ENCODE results near the gene FAM20B.

FAM20B gene

GRCh38 chr1:179089827-179090482, 64.3 kb downstream of the FAM20B start:
- TF ChIP-seq EZH2phosphoT487 (IDR thresholded peaks at IDR 0.05; ENCODE audit: borderline replicate concordance) (no peak), CTCF (conservative IDR thresholded peaks at IDR 0.05; ENCODE audit: low read length) (no peak)
- peaks cover 46% of the 10 kb centered on the region; the same call in 1 of the 2 replicates for H3K36me3 ChIP-seq (ENCODE audit: insufficient read depth, low read length)
- no peak overlapping the region for H2AFZ ChIP-seq (ENCODE audit: low read length)
- H3K9ac ChIP-seq (ENCODE audit: low read depth, low read length, poor library complexity, severe bottlenecking): no peak overlapping the region
- peaks cover 33% of the 10 kb centered on the region for H3K79me2 ChIP-seq (ENCODE audit: insufficient read depth, low read length)
- H3F3A ChIP-seq (ENCODE audit: low read depth): no peaks in the 10 kb centered on the region
- H4K20me1 ChIP-seq (ENCODE audit: insufficient read depth, low read length, poor library complexity, severe bottlenecking): no peaks in the 10 kb centered on the region
- H3K4me3 ChIP-seq (ENCODE audit: low read length, poor library complexity, severe bottlenecking): no peak overlapping the region
- no peaks in the 10 kb centered on the region for H3K9me2 ChIP-seq (replicated peaks; ENCODE audit: low read depth, low read length)
- no peak overlapping the region for H3K4me2 ChIP-seq (ENCODE audit: low read depth, low read length, poor library complexity, severe bottlenecking)
- H3K4me1 ChIP-seq (ENCODE audit: insufficient read depth, low read length, poor library complexity, severe bottlenecking): no peaks in the 10 kb centered on the region
- H3K9me3 ChIP-seq (ENCODE audit: insufficient read depth, low read depth, low read length): no peaks in the 10 kb centered on the region
- H3K27me3 ChIP-seq (ENCODE audit: insufficient read depth, low read length, poor library complexity, severe bottlenecking): no peaks in the 10 kb centered on the region

- no peak overlapping the region for H3K9ac ChIP-seq (ENCODE audit: low read depth, low read length, poor library complexity, severe bottlenecking)
Observed at GRCh38 chr1:179090522-179090921, 64.8 kb downstream of the FAM20B start.

GRCh38 chr1:179090923-179091322, 65.2 kb downstream of the FAM20B start:
- no peak overlapping the region for H2AFZ ChIP-seq (ENCODE audit: low read length)
- no peaks in the 10 kb centered on the region for H3K9me2 ChIP-seq (replicated peaks; ENCODE audit: low read depth, low read length)
- no peaks in the 10 kb centered on the region for H3F3A ChIP-seq (ENCODE audit: low read depth)
- no peaks in the 10 kb centered on the region for H3K27me3 ChIP-seq (ENCODE audit: insufficient read depth, low read length, poor library complexity, severe bottlenecking)
- H3K9me3 ChIP-seq (ENCODE audit: insufficient read depth, low read depth, low read length): no peaks in the 10 kb centered on the region
- H3K79me2 ChIP-seq (ENCODE audit: insufficient read depth, low read length): peaks cover 24% of the 10 kb centered on the region; the same call in 1 of the 2 replicates
- no peak overlapping the region for H3K4me2 ChIP-seq (ENCODE audit: low read depth, low read length, poor library complexity, severe bottlenecking)
- no peaks in the 10 kb centered on the region for H3K4me1 ChIP-seq (ENCODE audit: insufficient read depth, low read length, poor library complexity, severe bottlenecking)
- H4K20me1 ChIP-seq (ENCODE audit: insufficient read depth, low read length, poor library complexity, severe bottlenecking): no peaks in the 10 kb centered on the region
- H3K9ac ChIP-seq (ENCODE audit: low read depth, low read length, poor library complexity, severe bottlenecking): no peak overlapping the region
- H3K36me3 ChIP-seq (ENCODE audit: insufficient read depth, low read length): peaks cover 55% of the 10 kb centered on the region; the same call in 1 of the 2 replicates
- TF ChIP-seq CTCF (conservative IDR thresholded peaks at IDR 0.05; ENCODE audit: low read length): no peak
- TF ChIP-seq EZH2phosphoT487 (IDR thresholded peaks at IDR 0.05; ENCODE audit: borderline replicate concordance): no peak
- no peak overlapping the region for H3K4me3 ChIP-seq (ENCODE audit: low read length, poor library complexity, severe bottlenecking)

More at GRCh38 chr1:179090522-179090921, 64.8 kb downstream of the FAM20B start:
- Histone ChIP-seq H4K20me1 (ENCODE audit: insufficient read depth, low read length, poor library complexity, severe bottlenecking) (no peaks in the 10 kb centered on the region), H3K36me3 (ENCODE audit: insufficient read depth, low read length) (peaks cover 51% of the 10 kb centered on the region; the same call in 1 of the 2 replicates), H2AFZ (ENCODE audit: low read length) (no peak overlapping the region), H3K4me2 (ENCODE audit: low read depth, low read length, poor library complexity, severe bottlenecking) (no peak overlapping the region), H3K79me2 (ENCODE audit: insufficient read depth, low read length) (peaks cover 28% of the 10 kb centered on the region; the same call in 1 of the 2 replicates), H3K4me3 (ENCODE audit: low read length, poor library complexity, severe bottlenecking) (no peak overlapping the region), H3K4me1 (ENCODE audit: insufficient read depth, low read length, poor library complexity, severe bottlenecking) (no peaks in the 10 kb centered on the region), H3F3A (ENCODE audit: low read depth) (no peaks in the 10 kb centered on the region), H3K9me2 (replicated peaks; ENCODE audit: low read depth, low read length) (no peaks in the 10 kb centered on the region), H3K27me3 (ENCODE audit: insufficient read depth, low read length, poor library complexity, severe bottlenecking) (no peaks in the 10 kb centered on the region), H3K9me3 (ENCODE audit: insufficient read depth, low read depth, low read length) (no peaks in the 10 kb centered on the region)
- no peak; the same call in 1 of the 2 replicates for TF ChIP-seq CTCF (conservative IDR thresholded peaks at IDR 0.05; ENCODE audit: low read length)
- TF ChIP-seq EZH2phosphoT487 (IDR thresholded peaks at IDR 0.05; ENCODE audit: borderline replicate concordance): no peak
